DMS153 treated with DMSO at 0.1 percent for 48 hours (cell line): Measurements from ENCODE around the gene UQCRFS1.
"Not testable (repeated sequence)": the region's sequence is repeated elsewhere in the genome, so short reads cannot be mapped to it uniquely, and the experiment has no call there.

ENCODE experiments used
- DNase-seq: peaks from one replicate; lab custom pipeline; 2025; ENCODE audit not compliant: unreplicated experiment; lab: John Stamatoyannopoulos, UW

The UQCRFS1 gene

DNA sequence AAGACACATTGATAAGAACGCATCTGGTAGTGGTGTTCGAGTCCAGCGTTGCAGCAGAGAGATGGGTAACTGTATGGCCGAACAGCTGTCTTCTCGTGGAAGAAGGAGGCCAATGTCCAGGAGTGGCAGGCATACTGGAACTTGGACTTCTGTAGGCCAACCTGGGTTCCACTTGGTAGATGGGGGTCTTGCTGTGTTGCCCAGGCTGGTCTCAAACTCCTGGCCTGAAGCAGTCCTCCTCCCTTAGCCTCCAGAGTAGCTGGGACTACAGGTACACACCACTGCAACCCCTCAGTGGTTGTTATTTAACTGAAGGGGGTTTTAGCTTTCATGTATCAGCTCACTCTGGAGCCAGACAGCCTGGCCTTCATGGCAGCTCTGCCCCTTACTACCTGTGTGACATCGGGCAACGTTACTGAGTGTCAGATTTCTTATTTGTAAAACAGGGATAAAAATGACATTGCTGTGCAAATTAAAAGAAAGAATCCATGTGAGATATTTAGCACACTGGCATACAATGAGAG lies 2.4 kb upstream of the UQCRFS1 start:
- DNase-seq: no peak

DNA sequence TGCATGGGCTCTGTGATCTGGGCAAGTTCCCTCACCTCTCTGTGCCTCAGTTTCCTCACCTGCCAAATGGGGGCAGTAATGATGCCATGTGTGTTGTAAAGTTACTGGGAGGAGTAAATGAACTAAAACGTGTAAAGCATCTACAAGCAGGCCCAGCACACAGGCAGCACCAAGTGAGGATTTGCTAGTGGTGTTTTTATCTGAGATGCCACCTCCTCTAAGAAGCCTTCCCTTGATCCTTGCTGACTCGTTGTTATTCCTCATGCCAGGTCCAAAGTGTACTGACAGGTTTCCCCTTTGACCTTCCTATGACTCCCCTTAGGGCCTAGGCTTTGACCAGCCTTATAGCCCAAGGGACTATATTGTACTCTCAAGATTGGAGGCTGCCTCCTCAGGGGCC lies 1.5 kb upstream of the UQCRFS1 start:
- no peak for DNase-seq

DNA sequence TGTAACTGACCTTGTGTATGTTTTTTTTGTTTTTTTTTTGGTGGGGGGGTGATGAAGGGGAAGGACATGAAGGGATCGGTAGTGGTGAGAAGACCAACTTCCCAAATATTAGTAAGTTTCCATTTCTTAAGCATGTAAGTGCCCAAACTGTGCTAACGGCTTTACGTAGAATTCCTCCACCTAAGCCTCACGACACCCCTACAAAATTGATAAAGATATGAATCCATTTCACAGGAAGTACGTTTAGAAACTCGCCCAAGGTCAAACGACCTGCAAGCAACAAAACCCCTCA lies 649 bp downstream of the UQCRFS1 start:
- DNase-seq: no peak

DNA sequence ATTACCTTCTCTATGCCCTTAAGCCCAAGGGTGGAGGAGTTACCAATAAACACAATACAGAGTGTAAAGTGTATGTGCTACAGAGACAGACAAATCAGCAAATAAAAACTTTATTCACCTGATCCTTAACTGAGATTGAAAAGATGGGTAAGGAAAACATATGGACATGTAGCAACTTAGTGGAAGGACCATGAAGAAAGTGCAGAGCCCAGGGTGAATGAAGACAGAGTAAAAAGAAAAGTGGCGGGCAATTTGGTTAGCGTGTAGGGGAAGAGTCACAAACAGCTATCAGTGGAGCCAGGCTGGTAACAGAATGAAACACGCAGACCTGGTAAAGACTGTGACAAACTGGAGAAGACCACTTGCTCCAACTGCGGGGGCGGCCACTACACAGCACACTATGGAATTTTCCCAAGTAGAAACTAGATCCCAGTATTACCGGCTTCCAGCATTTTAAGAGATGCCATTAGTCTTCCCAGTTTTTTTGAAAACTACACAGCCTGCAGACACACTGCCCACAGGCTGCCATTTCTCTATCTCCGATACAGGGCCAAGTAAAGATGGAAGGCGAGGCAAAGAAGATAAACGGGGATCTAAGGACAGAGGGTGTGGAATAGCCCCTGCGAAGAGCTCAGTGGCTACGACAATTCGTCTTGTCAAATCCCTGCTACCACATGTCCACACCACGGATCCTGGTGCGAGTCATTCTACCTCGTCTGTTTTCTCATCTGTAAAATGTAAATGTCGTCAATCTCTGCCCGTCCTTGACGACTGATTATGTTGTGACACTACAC lies 1.2 kb downstream of the UQCRFS1 start:
- no peak for DNase-seq

DNA sequence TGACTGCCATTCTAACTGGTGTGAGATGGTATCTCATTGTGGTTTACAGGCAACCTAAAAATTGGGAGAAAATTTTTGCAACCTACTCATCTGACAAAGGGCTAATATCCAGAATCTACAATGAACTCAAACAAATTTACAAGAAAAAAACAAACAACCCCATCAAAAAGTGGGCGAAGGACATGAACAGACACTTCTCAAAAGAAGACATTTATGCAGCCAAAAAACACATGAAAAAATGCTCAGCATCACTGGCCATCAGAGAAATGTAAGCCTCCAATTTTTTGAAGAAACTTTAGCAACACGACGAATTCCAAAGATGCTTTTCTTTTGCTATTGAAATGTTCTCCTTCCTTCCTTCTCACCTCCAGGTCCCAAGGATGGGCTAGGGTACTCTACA lies 1.9 kb downstream of the UQCRFS1 start:
- DNase-seq: not testable (repeated sequence)

DNA sequence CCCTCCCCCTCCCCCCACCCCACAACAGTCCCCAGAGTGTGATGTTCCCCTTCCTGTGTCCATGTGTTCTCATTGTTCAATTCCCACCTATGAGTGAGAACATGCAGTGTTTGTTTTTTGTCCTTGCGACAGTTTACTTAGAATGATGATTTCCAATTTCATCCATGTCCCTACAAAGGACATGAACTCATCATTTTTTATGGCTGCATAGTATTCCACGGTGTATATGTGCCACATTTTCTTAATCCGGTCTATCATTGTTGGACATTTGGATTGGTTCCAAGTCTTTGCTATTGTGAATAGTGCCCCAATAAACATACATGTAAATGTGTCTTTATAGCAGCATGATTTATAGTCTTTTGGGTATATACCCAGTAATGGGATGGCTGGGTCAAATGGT lies 2.4 kb downstream of the UQCRFS1 start:
- not testable (repeated sequence) for DNase-seq

DNA sequence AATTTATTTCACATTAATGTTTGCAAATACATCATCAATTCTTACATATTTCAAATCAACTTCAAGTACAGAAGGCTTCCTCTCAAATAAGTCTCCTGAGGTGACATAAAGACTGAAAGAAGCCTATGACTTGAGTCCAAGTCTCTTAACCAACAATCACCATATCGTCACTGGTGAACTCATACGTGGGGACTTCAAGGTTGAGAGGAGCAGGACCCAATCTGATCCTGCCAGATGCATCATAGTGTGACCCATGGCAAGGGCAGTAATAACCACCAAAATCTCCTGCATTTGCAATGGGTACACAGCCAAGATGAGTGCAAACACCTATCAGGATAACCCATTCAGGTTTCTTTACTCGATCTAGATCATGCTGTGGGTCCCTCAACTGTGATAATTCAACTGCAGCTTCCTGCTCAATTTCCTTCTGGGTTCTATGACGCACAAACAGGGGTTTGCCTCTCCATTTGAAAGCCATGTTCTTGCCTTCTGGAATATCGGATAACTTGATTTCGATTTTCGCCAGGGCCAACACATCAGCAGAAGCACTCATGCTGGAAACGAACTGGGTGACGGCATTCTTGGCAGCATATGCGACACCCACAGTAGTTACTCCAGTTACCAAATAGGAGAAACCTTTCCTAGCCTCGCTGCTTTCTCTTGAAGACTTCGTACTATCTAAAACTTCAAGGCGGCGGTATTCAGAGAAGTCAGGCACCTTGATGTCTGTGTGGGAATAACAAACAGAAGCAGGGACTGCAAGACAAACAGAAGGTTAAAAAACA lies 5.4 kb downstream of the UQCRFS1 start:
- not testable (repeated sequence) for DNase-seq

DNA sequence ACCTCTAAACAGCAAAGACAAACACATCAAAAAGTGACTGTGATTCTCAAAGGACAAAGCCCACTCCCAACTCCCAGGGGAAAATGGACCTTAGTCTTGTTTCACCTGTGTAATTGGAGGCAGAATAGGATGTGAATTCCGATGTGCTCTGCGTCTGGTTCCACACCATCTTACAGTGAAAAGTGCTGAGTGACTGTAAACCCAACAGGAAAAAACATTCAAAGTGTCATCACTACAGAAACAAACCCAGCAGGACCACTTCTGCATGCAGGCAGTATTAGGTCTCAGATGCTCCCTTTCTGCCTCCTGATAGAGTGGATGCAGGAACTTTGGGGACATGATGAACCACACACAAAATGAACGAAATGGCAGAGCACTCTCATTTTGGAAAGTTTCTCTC lies 6.5 kb downstream of the UQCRFS1 start:
- no peak for DNase-seq

DNA sequence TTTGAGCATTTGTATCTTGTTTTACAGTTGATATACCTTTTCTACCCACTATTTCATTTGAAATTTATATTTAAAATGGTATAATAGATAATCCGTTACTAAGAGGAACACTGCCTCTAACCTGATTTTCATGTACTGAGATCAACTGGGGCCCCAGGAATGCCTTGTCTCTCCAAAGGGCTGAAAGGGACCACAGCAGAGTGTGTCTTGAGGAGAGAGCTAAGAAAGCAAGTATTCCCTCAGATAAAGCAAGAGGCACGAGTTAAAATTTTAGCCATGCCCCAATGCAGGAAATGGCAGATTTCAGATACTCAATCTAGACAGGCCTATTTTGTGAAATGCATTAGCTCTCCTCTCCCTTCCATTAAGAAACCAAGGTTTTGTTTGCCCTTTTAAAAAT lies 10.7 kb downstream of the UQCRFS1 start:
- no peak for DNase-seq

DNA sequence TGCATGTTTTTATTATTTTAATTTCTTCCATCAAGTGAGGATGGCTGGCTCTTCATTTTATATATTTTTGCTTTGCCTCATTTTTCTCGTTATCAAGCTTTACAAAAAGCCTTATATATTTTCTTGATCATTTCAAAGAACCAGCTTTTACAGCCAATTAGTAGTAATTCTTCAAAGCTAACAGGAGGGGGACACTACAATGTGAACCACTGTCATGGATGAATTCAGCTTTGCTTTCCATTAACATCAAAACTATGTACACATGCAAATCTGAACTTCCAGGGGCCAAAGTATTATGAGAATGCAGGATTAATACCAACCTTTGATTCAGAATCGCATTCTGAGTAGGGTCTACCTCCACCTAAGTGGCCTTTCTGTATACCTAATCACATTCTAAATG lies 11.1 kb downstream of the UQCRFS1 start:
- DNase-seq: no peak

DNA sequence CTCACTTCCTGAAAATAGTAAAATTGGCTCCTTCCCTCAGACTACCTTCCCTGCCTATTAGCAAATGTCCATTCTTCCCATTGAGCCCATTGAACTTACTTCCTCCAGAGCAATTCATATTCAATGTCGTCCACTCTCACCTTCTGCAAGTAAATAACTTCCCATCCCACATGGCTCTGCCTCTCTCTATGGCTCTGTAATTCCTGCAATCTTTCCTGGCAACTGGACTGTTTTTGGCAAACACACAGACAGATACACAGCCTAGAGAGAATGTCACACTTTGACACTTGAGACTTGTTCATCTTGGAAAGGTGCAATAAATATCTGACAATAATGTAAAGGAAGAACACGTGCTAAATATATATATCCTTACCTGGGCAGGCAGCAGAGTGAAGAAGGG lies 18.3 kb downstream of the UQCRFS1 start:
- DNase-seq: no peak

DNA sequence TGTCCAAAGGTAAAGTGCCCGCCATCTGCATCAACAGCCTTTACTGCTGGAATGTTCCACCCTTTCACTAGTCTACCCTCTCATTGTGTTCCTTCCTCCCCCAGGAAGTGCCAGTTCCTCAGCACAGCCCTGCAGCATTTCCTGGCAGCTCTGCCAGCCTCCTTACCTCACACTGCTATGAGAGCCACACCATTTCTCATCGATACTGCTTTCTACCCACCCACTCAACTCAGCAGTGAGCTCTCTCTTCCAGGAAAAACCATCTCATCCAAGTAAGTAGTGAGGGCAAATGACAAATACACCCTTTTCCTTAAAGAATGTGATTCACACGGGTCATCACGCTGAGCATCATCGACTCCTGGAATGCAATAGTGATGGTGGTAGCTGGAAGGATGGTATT lies 19.8 kb downstream of the UQCRFS1 start:
- DNase-seq: no peak

DNA sequence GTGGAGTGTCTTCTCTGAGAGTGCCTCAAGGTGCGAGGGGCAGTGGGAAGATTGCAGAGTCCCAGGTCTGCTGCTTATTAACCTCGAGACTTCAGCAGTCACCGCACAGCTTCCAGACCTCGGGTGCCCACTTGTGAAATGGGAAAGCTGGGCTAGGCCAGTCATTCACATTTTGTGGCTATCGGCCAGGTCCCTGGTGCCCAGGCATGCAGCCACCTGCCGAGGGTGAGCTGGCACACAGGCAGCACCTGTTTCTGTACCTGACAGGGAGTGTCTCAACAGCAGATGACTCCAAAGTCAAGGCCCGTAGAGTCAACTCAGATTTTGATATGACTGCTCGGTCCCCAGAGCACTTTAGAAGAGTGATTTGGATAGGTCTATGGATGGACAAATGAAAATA lies 21.9 kb downstream of the UQCRFS1 start:
- DNase-seq: no peak

DNA sequence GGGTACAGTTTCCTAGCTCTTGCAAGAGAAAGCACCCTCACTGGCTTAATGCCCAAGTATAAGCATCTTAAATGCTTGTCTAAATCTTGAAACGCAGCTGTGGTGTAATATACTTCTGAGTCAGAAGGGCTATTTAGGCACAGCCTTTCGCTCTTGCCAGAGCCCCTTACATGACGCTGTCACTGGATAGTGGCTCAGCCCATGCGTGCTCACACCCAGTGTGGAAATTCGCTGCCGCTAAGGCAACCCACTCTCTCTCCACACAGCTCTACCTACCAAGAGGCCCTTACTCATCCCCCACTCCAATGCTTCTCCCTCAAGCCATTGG lies 24.0 kb downstream of the UQCRFS1 start:
- DNase-seq: no peak

DNA sequence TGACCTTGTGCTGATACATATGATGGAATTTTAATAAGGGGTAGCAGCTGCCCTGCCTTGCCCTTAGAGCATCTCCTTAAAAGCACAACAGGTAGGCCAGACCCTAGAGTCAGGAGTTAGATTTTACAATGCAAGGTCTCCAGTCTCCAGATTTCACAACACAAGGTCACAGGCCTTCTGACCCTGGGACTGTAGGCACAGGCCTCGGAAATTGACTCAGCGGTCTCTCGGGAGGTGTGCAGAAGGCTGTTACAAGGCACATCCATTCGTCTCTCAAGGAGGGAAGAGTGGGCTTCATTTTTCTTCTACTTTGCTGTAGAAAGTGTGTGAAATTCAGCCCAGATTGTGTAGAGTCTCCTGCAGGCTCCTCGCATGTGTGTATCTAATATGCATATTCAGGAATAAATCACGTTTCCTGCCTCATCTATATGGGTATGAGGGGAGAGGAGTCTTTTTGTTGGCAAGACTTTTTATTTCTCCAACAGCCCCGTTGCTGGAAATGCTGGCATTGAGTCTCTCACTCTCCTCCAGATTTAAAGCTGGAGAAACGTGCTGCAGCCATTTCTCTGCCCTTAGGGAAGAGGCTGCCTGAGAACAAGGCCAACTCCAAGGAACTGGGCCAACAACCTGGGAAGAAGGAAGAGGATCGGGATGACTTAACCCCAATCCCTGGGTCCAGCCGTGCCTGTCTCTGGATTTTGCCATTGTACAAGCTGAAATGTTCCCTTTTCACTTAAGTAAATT lies 24.5 kb downstream of the UQCRFS1 start:
- DNase-seq: no peak

DNA sequence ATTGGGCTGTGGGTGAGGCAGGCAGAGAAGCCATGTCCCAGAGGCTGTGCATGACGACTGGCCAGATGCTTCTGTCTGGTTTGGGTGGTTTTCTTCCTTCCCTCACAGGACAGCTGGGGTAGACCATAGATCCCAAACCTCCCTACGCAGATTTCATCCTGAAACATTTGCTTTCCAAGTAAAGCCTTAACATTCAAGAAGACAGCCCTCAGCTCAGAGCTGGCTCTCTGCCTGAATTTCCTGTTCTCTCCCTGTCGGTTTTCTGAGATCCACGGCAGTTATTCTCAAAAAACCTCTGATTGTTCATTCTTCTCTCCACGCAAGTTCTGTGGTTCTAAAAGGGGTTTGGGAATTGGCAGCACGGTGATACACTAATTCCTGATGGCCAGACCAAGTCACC lies 25.3 kb downstream of the UQCRFS1 start:
- no peak for DNase-seq

DNA sequence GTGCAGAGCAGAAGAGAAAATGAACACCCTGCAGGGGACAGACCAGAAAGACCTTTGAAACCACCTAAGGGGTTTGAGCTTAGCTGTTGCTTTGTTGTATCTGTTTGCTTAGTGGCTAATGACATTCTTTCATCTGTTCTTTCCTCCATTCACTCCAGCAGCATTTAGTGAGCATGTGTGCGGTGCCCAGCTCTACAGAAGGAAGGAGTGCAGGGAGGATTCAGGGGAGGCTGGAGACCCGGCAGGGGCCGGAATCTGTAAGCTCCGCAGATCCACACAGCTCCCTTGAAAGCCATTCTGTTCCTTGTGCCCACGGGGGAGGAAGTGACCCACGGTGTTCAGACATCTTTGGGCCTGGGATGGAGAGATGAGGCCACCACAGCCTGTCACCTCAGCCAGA lies 27.5 kb downstream of the UQCRFS1 start:
- DNase-seq: no peak

DNA sequence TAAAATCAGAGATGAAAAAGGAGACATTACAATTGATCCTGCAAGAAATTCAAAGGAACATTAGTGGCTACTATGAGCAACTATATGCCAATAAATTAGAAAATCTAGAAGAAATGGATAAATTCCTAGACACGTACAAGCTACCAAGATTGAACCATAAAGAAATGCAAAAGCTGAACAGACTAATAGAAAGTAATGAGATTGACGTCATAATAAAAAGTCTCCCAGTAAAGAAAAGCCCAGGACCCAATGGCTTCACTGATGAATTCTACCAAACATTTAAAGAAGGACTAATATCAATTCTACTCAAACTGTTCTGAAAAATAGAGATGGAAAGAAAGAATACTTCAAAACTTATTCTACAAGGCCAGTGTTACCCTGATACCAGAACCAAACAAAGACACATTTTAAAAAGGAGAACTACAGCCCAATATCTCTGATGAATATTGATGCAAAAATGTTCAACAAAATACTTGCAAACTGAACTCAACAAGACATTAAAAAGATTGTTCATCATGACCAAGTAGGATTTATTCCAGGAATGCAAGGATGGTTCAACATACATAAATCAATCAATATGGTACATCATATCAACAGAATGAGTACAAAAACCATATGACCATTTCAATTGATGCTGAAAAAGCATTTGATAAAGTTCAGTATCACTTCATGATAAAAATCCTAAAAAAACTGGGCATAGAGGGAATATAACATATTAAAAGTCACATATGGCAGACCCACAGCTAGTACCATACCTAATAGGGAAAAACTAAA lies 35.8 kb downstream of the UQCRFS1 start:
- DNase-seq: no peak

DNA sequence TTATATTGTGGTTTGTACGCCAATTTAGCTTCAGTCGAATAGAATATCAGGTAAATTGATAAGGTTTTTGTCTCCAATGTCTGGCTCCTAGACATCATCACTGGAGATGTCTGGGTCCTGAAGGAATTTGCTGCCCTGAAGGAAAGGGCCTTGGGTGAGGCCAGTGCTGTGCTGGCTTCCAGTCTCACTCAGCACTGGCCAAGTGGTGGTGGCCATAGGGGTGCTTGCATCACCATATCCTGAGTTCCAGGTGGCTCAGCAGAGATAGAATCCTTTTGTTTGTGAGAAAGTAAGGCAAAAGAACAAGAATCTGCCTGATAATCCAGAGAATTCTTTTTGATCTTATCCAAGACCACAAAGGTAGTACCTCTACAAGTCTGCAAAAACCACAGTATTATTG lies 39.1 kb downstream of the UQCRFS1 start:
- no peak for DNase-seq

DNA sequence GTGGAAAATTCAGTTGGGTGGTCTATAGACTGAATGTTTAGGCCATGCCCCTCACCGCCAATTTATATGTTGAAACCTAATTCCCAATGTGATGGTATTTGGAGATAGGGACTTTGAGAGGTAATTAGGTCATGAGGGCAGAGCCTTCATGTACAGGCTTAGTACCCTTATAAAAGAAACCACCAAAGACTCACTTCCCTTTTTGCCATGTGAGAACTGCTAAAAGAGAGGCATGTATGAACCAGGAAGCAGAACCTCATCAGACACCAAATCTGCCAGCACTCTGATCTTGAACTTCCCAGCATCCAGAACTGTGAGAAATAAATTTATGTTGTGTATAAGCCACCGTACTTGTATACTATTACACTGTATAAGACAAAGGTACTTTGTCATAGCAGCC lies 40.6 kb downstream of the UQCRFS1 start:
- DNase-seq: no peak

DNA sequence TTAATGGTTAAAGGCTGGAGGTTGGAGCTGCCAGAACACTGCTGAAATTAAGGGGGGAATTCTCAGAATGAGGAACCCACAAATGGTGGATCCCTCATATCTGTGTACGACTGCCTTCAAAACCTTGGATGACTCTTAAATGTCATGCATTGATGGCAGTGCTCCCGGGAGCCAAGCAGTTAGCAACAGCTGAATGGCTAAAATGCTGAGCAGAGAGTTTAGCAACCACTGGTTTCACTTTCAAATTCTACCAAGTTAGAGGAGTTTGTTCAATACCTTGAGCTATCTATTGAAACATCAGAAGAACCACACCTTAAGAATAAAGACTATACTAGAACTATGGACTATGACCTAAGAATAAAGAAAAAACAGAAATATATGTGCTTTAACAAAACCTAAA lies 41.4 kb downstream of the UQCRFS1 start:
- DNase-seq: no peak
